ENCODE data around the gene ANKFN1. TPM values are rescaled to one million over a fixed set of nuclear protein-coding genes. Genes with fewer than 3 reads are reported as not detected.

ANKFN1 gene
- 1 to 10 TPM; 3.7 to 5.1 TPM for total RNA-seq
- 11.4 TPM for polyA plus RNA-seq (ENCODE audit: insufficient read depth, low read depth, low replicate concordance)
- long read RNA-seq, donor 1: 0 reads
- long read RNA-seq, donor 2: 0 reads

GRCh38 chr17:56152874-56153602 lies at the start of gene ANKFN1:
ANKFN1 (plus strand) TSS chr17:56153475; CDS start chr17:56212668, 59,193 bp downstream.
- peak; percentile 37 for DNase-seq
- Histone ChIP-seq H3K27ac (no peak within 1 kb of the TSS), H3K4me3 (no peak within 1 kb of the TSS), H3K4me1 (no peaks in the 10 kb centered on the region), H3K27me3 (no peaks in the 10 kb centered on the region), H3K9me3 (no peaks in the 10 kb centered on the region), H3K36me3 (ENCODE audit: low read depth, missing control alignments) (no peaks in the 10 kb centered on the region)
- intact Hi-C loops (cut with DNase I; ENCODE audit: low total_unique reads): no loop called here
- TF ChIP-seq CTCF (IDR thresholded peaks at IDR 0.05) (no peak), POLR2A (IDR thresholded peaks at IDR 0.05) (no peak)
- WGBS, 2 donors: 53 to 58% methylated on average over 11 of the region's 11 CpGs

- no peak for DNase-seq
- Histone ChIP-seq H3K27ac (no peak overlapping the region), H3K9me3 (no peaks in the 10 kb centered on the region), H3K4me1 (no peaks in the 10 kb centered on the region), H3K27me3 (no peaks in the 10 kb centered on the region), H3K4me3 (no peak overlapping the region), H3K36me3 (ENCODE audit: low read depth, missing control alignments) (no peaks in the 10 kb centered on the region)
- intact Hi-C loops (cut with DNase I; ENCODE audit: low total_unique reads): no loop called here
- TF ChIP-seq CTCF (IDR thresholded peaks at IDR 0.05) (no peak), POLR2A (IDR thresholded peaks at IDR 0.05) (no peak)
- 85 to 95% methylated on average over 2 of the region's 2 CpGs for WGBS, 2 donors
Measured at GRCh38 chr17:56108811-56109284, 44.4 kb upstream of the ANKFN1 start.

- TF ChIP-seq CTCF (IDR thresholded peaks at IDR 0.05) (no peak), POLR2A (IDR thresholded peaks at IDR 0.05) (no peak)
- Histone ChIP-seq H3K9me3 (no peaks in the 10 kb centered on the region), H3K27me3 (no peaks in the 10 kb centered on the region), H3K36me3 (ENCODE audit: low read depth, missing control alignments) (no peaks in the 10 kb centered on the region), H3K27ac (no peak overlapping the region), H3K4me1 (no peaks in the 10 kb centered on the region), H3K4me3 (no peak overlapping the region)
- no peak for DNase-seq
- WGBS, 2 donors: 88 to 91% methylated on average over 3 of the region's 3 CpGs
- intact Hi-C loops (cut with DNase I; ENCODE audit: low total_unique reads): no loop called here
Measured at GRCh38 chr17:56109836-56110235, 43.4 kb upstream of the ANKFN1 start.

GRCh38 chr17:56110463-56111135 lies 42.7 kb upstream of the ANKFN1 start:
- H3K27me3 ChIP-seq: no peaks in the 10 kb centered on the region
- WGBS, 2 donors: 83 to 89% methylated on average over 4 of the region's 4 CpGs
- no peaks in the 10 kb centered on the region for H3K4me1 ChIP-seq
- no peaks in the 10 kb centered on the region for H3K9me3 ChIP-seq
- H3K36me3 ChIP-seq (ENCODE audit: low read depth, missing control alignments): no peaks in the 10 kb centered on the region
- H3K27ac ChIP-seq: no peak overlapping the region
- no peak overlapping the region for H3K4me3 ChIP-seq
- TF ChIP-seq CTCF (IDR thresholded peaks at IDR 0.05) (no peak), POLR2A (IDR thresholded peaks at IDR 0.05) (no peak)
- intact Hi-C loops (cut with DNase I; ENCODE audit: low total_unique reads): no loop called here
- DNase-seq: no peak
